ENCODE results near the gene SLCO1A2.

SLCO1A2 gene

DNA sequence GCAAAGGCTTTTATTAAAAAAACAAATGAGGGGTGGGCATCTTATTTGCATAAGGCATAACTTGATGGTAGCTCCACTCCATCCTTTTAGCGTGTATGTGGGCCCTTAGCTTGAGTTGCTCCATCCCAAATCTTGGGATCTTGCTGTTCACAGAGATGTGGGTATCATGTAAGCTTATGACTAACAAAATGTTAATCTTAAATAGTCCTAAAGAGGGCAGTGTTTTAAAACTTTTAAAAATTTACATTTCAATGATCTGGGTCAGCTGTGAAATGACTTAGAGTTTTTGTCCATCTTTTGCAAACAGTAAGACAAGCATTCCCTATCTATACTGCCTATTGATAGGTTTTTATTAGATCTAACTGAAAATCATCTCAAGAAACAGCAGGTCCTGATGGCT lies 86.0 kb downstream of the SLCO1A2 start:
- H3K27ac ChIP-seq: no peak overlapping the region

DNA sequence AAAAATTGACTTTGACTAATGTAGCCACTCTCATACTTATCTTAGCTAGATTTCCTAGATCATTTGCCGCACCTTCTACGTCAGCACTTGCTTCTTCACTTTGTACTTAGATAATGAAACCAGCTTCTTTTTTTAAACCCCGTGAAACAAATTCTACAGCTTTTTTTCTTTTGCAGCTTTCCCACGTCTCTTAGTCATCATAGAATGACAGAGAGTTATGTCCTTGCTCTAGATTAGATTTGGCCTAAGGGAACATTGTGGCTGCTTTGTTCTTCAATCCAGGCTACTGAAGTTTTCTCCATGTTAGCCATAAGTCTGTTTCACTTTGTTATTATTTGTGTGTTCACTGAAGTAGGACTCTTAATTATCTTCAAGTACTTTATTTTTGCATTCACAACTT lies 94.9 kb downstream of the SLCO1A2 start:
- no peak overlapping the region for H3K27ac ChIP-seq
- TF ChIP-seq, protein P1, sequence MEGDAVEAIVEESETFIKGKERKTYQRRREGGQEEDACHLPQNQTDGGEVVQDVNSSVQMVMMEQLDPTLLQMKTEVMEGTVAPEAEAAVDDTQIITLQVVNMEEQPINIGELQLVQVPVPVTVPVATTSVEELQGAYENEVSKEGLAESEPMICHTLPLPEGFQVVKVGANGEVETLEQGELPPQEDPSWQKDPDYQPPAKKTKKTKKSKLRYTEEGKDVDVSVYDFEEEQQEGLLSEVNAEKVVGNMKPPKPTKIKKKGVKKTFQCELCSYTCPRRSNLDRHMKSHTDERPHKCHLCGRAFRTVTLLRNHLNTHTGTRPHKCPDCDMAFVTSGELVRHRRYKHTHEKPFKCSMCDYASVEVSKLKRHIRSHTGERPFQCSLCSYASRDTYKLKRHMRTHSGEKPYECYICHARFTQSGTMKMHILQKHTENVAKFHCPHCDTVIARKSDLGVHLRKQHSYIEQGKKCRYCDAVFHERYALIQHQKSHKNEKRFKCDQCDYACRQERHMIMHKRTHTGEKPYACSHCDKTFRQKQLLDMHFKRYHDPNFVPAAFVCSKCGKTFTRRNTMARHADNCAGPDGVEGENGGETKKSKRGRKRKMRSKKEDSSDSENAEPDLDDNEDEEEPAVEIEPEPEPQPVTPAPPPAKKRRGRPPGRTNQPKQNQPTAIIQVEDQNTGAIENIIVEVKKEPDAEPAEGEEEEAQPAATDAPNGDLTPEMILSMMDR (conservative IDR thresholded peaks at IDR 0.05): no peak
- TF ChIP-seq ZFX (IDR thresholded peaks at IDR 0.05): no peak

More for the DNA sequence above, 86.0 kb downstream of the SLCO1A2 start:
- no peak for TF ChIP-seq ZFX (IDR thresholded peaks at IDR 0.05)
- TF ChIP-seq, protein P1 (conservative IDR thresholded peaks at IDR 0.05): peak; percentile 23

DNA sequence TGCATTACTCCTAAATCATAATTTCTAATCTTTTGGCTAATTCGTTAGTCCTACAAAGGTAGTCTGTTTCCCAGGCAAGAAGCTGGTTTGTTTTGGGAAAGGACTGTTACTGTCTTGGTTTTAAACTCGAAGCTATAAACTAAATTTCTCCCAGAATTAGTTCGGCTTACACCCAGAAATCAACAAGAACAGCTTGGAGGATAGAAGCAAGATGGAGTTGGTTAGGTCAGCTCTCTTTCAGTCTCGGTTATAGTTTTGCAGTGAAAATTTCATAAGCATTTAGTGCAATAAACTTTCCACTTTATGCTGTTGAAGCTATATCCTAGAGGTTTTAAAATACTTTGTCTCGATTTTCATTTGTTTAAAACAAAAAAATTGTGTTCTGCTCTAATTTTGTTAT lies 100.3 kb downstream of the SLCO1A2 start:
- H3K27ac ChIP-seq: no peak overlapping the region
- no peak for TF ChIP-seq ZFX (IDR thresholded peaks at IDR 0.05)
- TF ChIP-seq, protein P1 (conservative IDR thresholded peaks at IDR 0.05): no peak

DNA sequence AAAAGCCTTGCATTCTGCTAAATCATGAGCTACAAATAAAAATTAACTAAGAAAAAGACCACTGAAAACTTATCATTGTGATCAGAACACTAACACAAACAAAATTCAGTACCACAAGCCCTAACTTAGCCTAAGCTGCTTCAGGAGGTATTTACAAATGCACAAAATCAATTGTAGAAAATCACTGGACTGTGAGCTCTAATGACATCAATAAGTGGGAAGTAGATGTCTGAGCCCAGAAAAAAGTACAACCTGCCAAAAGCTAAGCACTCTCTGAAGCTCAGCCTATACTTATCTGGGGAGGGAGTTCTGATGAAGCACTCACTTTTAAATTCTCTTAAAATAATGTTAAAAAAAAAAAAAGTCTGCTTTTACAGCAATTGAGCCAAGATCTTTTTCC lies 110.8 kb downstream of the SLCO1A2 start:
- H3K27ac ChIP-seq: no peak overlapping the region

DNA sequence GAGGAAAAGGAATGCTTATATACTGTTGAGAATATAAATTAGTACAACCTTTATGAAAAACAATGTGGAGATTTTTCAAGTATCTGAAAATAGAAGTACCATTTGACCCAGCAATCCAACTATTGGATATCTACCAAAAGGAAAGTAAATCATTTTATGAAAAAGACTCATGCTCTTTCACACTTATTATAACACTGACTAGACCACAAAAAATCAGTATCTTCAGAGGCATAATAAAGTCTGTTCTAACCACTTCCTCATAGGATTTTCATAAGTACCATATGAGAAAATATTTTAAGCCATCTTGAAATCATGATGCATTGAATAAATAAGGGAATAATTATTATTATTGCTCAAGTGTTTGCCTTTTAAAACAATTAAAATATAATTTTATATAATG lies 112.9 kb downstream of the SLCO1A2 start:
- H3K27ac ChIP-seq: no peak overlapping the region
- TF ChIP-seq ZFX (IDR thresholded peaks at IDR 0.05): no peak
- TF ChIP-seq, protein P1 (conservative IDR thresholded peaks at IDR 0.05): no peak

More for the DNA sequence above, 110.8 kb downstream of the SLCO1A2 start:
- no peak for TF ChIP-seq ZFX (IDR thresholded peaks at IDR 0.05)
- TF ChIP-seq, protein P1 (conservative IDR thresholded peaks at IDR 0.05): no peak

DNA sequence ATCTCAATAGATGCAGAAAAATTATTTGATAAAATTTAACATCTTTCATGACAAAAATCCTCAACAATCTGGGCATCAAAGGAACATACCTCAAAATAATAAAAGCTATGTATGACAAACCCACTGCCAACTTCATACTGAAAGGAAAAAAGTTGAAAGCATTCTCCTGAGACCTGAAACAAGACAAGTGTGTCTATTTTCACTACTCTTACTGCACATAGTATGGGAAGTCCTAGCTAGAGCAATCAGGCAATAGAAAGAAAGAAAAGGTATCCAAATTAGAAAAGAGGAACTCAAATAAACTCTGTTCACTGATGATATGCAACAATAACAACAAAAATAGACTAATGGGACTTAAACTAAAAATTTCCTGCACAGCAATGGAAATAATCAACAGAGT lies 113.6 kb downstream of the SLCO1A2 start:
- H3K27ac ChIP-seq: no peak overlapping the region
- TF ChIP-seq ZFX (IDR thresholded peaks at IDR 0.05): no peak
- TF ChIP-seq, protein P1 (conservative IDR thresholded peaks at IDR 0.05): no peak

DNA sequence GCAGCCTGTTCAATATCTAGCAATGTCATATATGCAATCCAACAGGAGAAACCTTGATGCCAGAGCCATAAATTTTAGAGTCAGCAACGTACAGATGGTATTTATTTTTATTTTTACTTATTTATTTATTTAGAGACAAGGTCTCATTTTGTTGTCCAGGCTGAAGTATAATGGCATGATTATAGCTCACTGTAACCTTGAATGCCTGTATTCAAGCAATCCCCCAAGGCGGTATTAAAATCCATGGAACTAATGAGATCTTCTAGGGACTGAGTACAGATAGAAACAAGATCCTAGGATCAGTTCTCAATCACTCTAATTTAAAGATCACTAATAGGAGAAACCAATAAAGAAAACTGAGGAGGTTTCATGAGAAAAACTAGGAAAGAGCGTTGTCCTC lies 114.5 kb downstream of the SLCO1A2 start:
- no peak for TF ChIP-seq ZFX (IDR thresholded peaks at IDR 0.05)
- TF ChIP-seq, protein P1 (conservative IDR thresholded peaks at IDR 0.05): no peak
- H3K27ac ChIP-seq: no peak overlapping the region
